ENCODE data around the gene ADAMTS17. TPM values are rescaled to one million over a fixed set of nuclear protein-coding genes. Genes with fewer than 3 reads are reported as not detected.

ADAMTS17 gene
- total RNA-seq, 1 experiment from 2014 or later, result 0.15 TPM

GRCh38 chr15:100129677-100130076 is 212.1 kb downstream of the ADAMTS17 start:
- H3K4me3 ChIP-seq (ENCODE audit: low read depth, low read length, poor library complexity, severe bottlenecking), result no peak overlapping the region
- no TSS peak for BruUV-seq (replicated peaks)
- H3K27ac ChIP-seq (ENCODE audit: low read depth, low read length, poor library complexity, severe bottlenecking), result no peak overlapping the region
- H3K36me3 ChIP-seq (ENCODE audit: insufficient read depth, low read length, poor library complexity, severe bottlenecking), result no peaks in the 10 kb centered on the region
- TF ChIP-seq EZH2 (IDR thresholded peaks at IDR 0.05; ENCODE audit: borderline replicate concordance, low read depth, low read length, poor library complexity, severe bottlenecking), result no peak
- no peak for TF ChIP-seq CTCF (conservative IDR thresholded peaks at IDR 0.05; ENCODE audit: low read depth, low read length)
- peaks cover 7% of the 10 kb centered on the region for H3K9me3 ChIP-seq (ENCODE audit: low read depth, low read length, poor library complexity, severe bottlenecking)
- POLR2A ChIA-PET (ENCODE audit: low non-redundant PET), result no interaction called here
- CTCF ChIA-PET, result no interaction called here
- intact Hi-C loops (cut with micrococcal nuclease; ENCODE audit: unreplicated experiment), result no loop called here
- DNase-seq (ENCODE audit: low spot score), result no peak
- H3K4me1 ChIP-seq (ENCODE audit: insufficient read depth, low read length, poor library complexity, severe bottlenecking), result no peaks in the 10 kb centered on the region
- no peaks in the 10 kb centered on the region for H3K27me3 ChIP-seq (replicated peaks; ENCODE audit: insufficient read depth, low read depth, low read length, poor library complexity)

GRCh38 chr15:100125401-100126191 is 216.2 kb downstream of the ADAMTS17 start:
- POLR2A ChIA-PET (ENCODE audit: low non-redundant PET), result no interaction called here
- Histone ChIP-seq H3K4me1 (ENCODE audit: insufficient read depth, low read length, poor library complexity, severe bottlenecking) (no peaks in the 10 kb centered on the region), H3K27me3 (replicated peaks; ENCODE audit: insufficient read depth, low read depth, low read length, poor library complexity) (no peaks in the 10 kb centered on the region), H3K36me3 (ENCODE audit: insufficient read depth, low read length, poor library complexity, severe bottlenecking) (no peaks in the 10 kb centered on the region), H3K4me3 (ENCODE audit: low read depth, low read length, poor library complexity, severe bottlenecking) (no peak overlapping the region), H3K27ac (ENCODE audit: low read depth, low read length, poor library complexity, severe bottlenecking) (no peak overlapping the region), H3K9me3 (ENCODE audit: low read depth, low read length, poor library complexity, severe bottlenecking) (peaks cover 24% of the 10 kb centered on the region)
- no TSS peak for BruUV-seq (replicated peaks)
- CTCF ChIA-PET, result no interaction called here
- no peak for TF ChIP-seq CTCF (conservative IDR thresholded peaks at IDR 0.05; ENCODE audit: low read depth, low read length)
- no peak for TF ChIP-seq EZH2 (IDR thresholded peaks at IDR 0.05; ENCODE audit: borderline replicate concordance, low read depth, low read length, poor library complexity, severe bottlenecking)
- intact Hi-C loops (cut with micrococcal nuclease; ENCODE audit: unreplicated experiment), result no loop called here
- no peak for DNase-seq (ENCODE audit: low spot score)

- no peaks in the 10 kb centered on the region for H3K27me3 ChIP-seq (replicated peaks; ENCODE audit: insufficient read depth, low read depth, low read length, poor library complexity)
- intact Hi-C loops (cut with micrococcal nuclease; ENCODE audit: unreplicated experiment), result no loop called here
- BruUV-seq (replicated peaks), result no TSS peak
- no peak for DNase-seq (ENCODE audit: low spot score)
- ChIA-PET POLR2A (ENCODE audit: low non-redundant PET) (no interaction called here), CTCF (no interaction called here)
- H3K27ac ChIP-seq (ENCODE audit: low read depth, low read length, poor library complexity, severe bottlenecking), result no peak overlapping the region
- no peak overlapping the region for H3K4me3 ChIP-seq (ENCODE audit: low read depth, low read length, poor library complexity, severe bottlenecking)
- no peaks in the 10 kb centered on the region for H3K4me1 ChIP-seq (ENCODE audit: insufficient read depth, low read length, poor library complexity, severe bottlenecking)
- peaks cover 20% of the 10 kb centered on the region for H3K9me3 ChIP-seq (ENCODE audit: low read depth, low read length, poor library complexity, severe bottlenecking)
- no peak for TF ChIP-seq CTCF (conservative IDR thresholded peaks at IDR 0.05; ENCODE audit: low read depth, low read length)
- TF ChIP-seq EZH2 (IDR thresholded peaks at IDR 0.05; ENCODE audit: borderline replicate concordance, low read depth, low read length, poor library complexity, severe bottlenecking), result no peak
- no peaks in the 10 kb centered on the region for H3K36me3 ChIP-seq (ENCODE audit: insufficient read depth, low read length, poor library complexity, severe bottlenecking)
Observed at GRCh38 chr15:100124936-100125335, 216.8 kb downstream of the ADAMTS17 start.
